Prostate gland (tissue), 2 donors: Measurements from ENCODE around the gene MDFIC. TPM values are rescaled to one million over a fixed set of nuclear protein-coding genes. Genes with fewer than 3 reads are reported as not detected.

ENCODE experiments used
- DNase-seq: peaks from one replicate; pipeline ENCODE4 v3.0.0-alpha.2; 2019; ENCODE audit warnings: low spot score
- H3K27ac ChIP-seq, 2 donors: fragments of 200-600 bp; sonication (generic); 2 replicates each; pipeline ENCODE4 v1.5.1; 2017 to 2019
- H3K27me3 ChIP-seq: fragments of 200-600 bp; sonication (generic); replicated peaks from 2 replicates; pipeline ENCODE4 v1.5.1; 2019; ENCODE audit not compliant: insufficient read depth
- H3K36me3 ChIP-seq, 2 donors: fragments of 200-600 bp; sonication (generic); 1 replicate in 1 of 2; 2 replicates in 1 of 2; pipeline versions ENCODE4 v1.5.1 to v1.8.1; 2017 to 2019
- H3K4me1 ChIP-seq: fragments of 200-600 bp; sonication (generic); replicated peaks from 2 replicates; pipeline ENCODE4 v1.5.1; 2019
- H3K4me3 ChIP-seq, 2 donors: fragments of 200-600 bp; sonication (generic); 2 replicates each; pipeline ENCODE4 v1.5.1; 2017 to 2019
- H3K9me3 ChIP-seq: fragments of 200-600 bp; sonication (generic); 2 replicates; pipeline ENCODE4 v1.5.1; 2017
- CTCF ChIP-seq, 4 experiments: fragments of 200-600 bp in 2 of 4; fragments of 450-650 bp in 2 of 4; sonication (generic) in 2 of 4; IDR thresholded peaks; 1 replicate in 3 of 4; 2 replicates in 1 of 4; pipeline ENCODE4 v1.5.1; 2016 to 2019; ENCODE audit warnings: antibody characterized with exemption in 4 of 4, mild to moderate bottlenecking in 2 of 4, moderate library complexity in 2 of 4
- POLR2A ChIP-seq: fragments of 450-650 bp; IDR thresholded peaks from one replicate; pipeline ENCODE4 v1.6.1; 2016; ENCODE audit warnings: antibody characterized with exemption, mild to moderate bottlenecking
- POLR2AphosphoS5 ChIP-seq: sonication (generic); formaldehyde crosslinking; IDR thresholded peaks from one replicate; pipeline ENCODE4 v1.6.1; 2017; ENCODE audit warnings: antibody characterized with exemption
- WGBS: methylation state at CpG from one replicate; pipeline ENCODE4 v1.1.5; 2018; 5-methylcytosine and 5-hydroxymethylcytosine counted together
- intact Hi-C: fragments of 100-400 bp; cut with DNase I; formaldehyde crosslinking; loops from one replicate; pipeline ENCODE4 v1.14.2; 2022
- total RNA-seq, 2 donors: library from RNA; depleted of rRNA; stranded (reverse); fragments of >200 nt; gene quantifications; one replicate each; pipeline ENCODE4 v1.1.0, GENCODE V29; 2016

The MDFIC gene
- total RNA-seq, 2 donors from 2014 or later: 17.2 to 24.8 TPM

GRCh38 chr7:115058726-115059125, 136.8 kb downstream of the MDFIC start:
- H3K36me3 ChIP-seq: no peaks in the 10 kb centered on the region
- H3K4me1 ChIP-seq: no peaks in the 10 kb centered on the region
- WGBS: 41% methylated on average over 3 of the region's 3 CpGs
- TF ChIP-seq POLR2AphosphoS5: no peak
- no peak for TF ChIP-seq CTCF (IDR thresholded peaks at IDR 0.05)
- no peaks in the 10 kb centered on the region for H3K27me3 ChIP-seq
- intact Hi-C loops: no loop called here
- no peak overlapping the region for H3K27ac ChIP-seq
- no peaks in the 10 kb centered on the region for H3K9me3 ChIP-seq
- DNase-seq: no peak
- no peak overlapping the region for H3K4me3 ChIP-seq

GRCh38 chr7:115059321-115059720, 137.4 kb downstream of the MDFIC start:
- intact Hi-C loops: no loop called here
- TF ChIP-seq CTCF (IDR thresholded peaks at IDR 0.05) (no peak), POLR2A (no peak), POLR2AphosphoS5 (no peak)
- Histone ChIP-seq H3K4me1 (no peaks in the 10 kb centered on the region), H3K9me3 (no peaks in the 10 kb centered on the region), H3K4me3 (no peak overlapping the region), H3K36me3 (no peaks in the 10 kb centered on the region), H3K27ac (no peak overlapping the region), H3K27me3 (no peaks in the 10 kb centered on the region)
- no peak for DNase-seq

- no peak for DNase-seq
- intact Hi-C loops: no loop called here
- 91% methylated on average over 5 of the region's 5 CpGs for WGBS
- no peaks in the 10 kb centered on the region for H3K27me3 ChIP-seq
- H3K4me3 ChIP-seq: no peak overlapping the region
- no peak overlapping the region for H3K27ac ChIP-seq
- TF ChIP-seq POLR2A (no peak), POLR2AphosphoS5 (no peak), CTCF (IDR thresholded peaks at IDR 0.05) (no peak)
- H3K4me1 ChIP-seq: no peaks in the 10 kb centered on the region
- no peaks in the 10 kb centered on the region for H3K9me3 ChIP-seq
- no peaks in the 10 kb centered on the region for H3K36me3 ChIP-seq
These were observed 138.4 kb downstream of the MDFIC start for GRCh38 chr7:115060095-115060870.

- Histone ChIP-seq H3K27ac (no peak overlapping the region), H3K4me3 (no peak overlapping the region), H3K9me3 (no peaks in the 10 kb centered on the region), H3K4me1 (no peaks in the 10 kb centered on the region), H3K27me3 (no peaks in the 10 kb centered on the region), H3K36me3 (no peaks in the 10 kb centered on the region)
- intact Hi-C loops: no loop called here
- no peak for DNase-seq
- 87% methylated on average over 2 of the region's 2 CpGs for WGBS
- TF ChIP-seq POLR2A (no peak), CTCF (IDR thresholded peaks at IDR 0.05) (no peak), POLR2AphosphoS5 (no peak)
These were observed 144.2 kb downstream of the MDFIC start for GRCh38 chr7:115066050-115066449.

GRCh38 chr7:115066634-115067033, 144.7 kb downstream of the MDFIC start:
- DNase-seq: no peak
- Histone ChIP-seq H3K36me3 (no peaks in the 10 kb centered on the region), H3K9me3 (no peaks in the 10 kb centered on the region), H3K4me3 (no peak overlapping the region), H3K27ac (no peak overlapping the region), H3K27me3 (no peaks in the 10 kb centered on the region), H3K4me1 (no peaks in the 10 kb centered on the region)
- no peak for TF ChIP-seq POLR2AphosphoS5
- no peak for TF ChIP-seq POLR2A
- TF ChIP-seq CTCF (IDR thresholded peaks at IDR 0.05): no peak
- intact Hi-C loops: no loop called here
- WGBS: 88% methylated on average over 1 of the region's 1 CpG
